Fibroblast of villous mesenchyme (primary cell): ENCODE measurements around the gene MEI4. TPM values are rescaled to one million over a fixed set of nuclear protein-coding genes. Genes with fewer than 3 reads are reported as not detected.
A peak's percentile ranks its signal among the peaks of the same experiment; 100 is the strongest.
"Not testable (repeated sequence)": the region's sequence is repeated elsewhere in the genome, so short reads cannot be mapped to it uniquely, and the experiment has no call there.

Experiments
- DNase-seq: peaks from one replicate; pipeline ENCODE4 v3.0.0-alpha.2; 2010; ENCODE audit warnings: low read depth
- H3K4me3 ChIP-seq: 2 replicates; pipeline ENCODE4 v1.5.1; 2011; ENCODE audit warnings: low read depth, mild to moderate bottlenecking, low read length
- total RNA-seq: library from RNA; depleted of rRNA; stranded (reverse); fragments of >200 nt; gene quantifications from 2 replicates; pipeline ENCODE4 v1.2.3, GENCODE V29; 2012
- TF ChIP-seq, protein P1 (sequence below): IDR thresholded peaks from 2 replicates; pipeline ENCODE4 v1.5.1; 2012; ENCODE audit warnings: low read depth, mild to moderate bottlenecking, low read length; ENCODE audit not compliant: insufficient read depth

The MEI4 gene
- total RNA-seq, 1 donor: not detected

DNA sequence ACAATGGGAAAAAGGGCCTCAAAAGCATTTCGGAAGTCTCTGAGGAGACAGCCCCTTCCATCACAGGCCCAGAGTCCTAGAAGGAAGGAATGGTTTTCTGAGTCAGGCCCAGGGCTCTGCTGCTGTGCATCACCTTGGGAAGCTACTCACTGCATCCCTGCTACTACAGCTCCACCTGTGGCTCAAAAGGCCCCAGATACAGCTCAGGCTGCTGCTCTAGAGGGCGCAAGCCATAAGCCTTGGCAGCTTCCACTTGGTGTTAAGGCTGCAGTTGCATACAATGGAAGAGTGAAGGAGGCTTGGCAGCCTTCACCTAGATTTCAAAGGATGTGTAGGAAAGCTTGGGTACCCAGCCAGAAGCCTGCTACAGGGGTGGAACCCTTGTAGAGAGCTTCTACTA, 54.8 kb downstream of the MEI4 start:
- no peak for DNase-seq
- TF ChIP-seq, protein P1, sequence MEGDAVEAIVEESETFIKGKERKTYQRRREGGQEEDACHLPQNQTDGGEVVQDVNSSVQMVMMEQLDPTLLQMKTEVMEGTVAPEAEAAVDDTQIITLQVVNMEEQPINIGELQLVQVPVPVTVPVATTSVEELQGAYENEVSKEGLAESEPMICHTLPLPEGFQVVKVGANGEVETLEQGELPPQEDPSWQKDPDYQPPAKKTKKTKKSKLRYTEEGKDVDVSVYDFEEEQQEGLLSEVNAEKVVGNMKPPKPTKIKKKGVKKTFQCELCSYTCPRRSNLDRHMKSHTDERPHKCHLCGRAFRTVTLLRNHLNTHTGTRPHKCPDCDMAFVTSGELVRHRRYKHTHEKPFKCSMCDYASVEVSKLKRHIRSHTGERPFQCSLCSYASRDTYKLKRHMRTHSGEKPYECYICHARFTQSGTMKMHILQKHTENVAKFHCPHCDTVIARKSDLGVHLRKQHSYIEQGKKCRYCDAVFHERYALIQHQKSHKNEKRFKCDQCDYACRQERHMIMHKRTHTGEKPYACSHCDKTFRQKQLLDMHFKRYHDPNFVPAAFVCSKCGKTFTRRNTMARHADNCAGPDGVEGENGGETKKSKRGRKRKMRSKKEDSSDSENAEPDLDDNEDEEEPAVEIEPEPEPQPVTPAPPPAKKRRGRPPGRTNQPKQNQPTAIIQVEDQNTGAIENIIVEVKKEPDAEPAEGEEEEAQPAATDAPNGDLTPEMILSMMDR: no peak
- H3K4me3 ChIP-seq: no peak overlapping the region

- TF ChIP-seq, protein P1: no peak
- no peak overlapping the region for H3K4me3 ChIP-seq
- no peak for DNase-seq
Observed at GRCh38 chr6:77715588-77715987, 62.7 kb downstream of the MEI4 start.

DNA sequence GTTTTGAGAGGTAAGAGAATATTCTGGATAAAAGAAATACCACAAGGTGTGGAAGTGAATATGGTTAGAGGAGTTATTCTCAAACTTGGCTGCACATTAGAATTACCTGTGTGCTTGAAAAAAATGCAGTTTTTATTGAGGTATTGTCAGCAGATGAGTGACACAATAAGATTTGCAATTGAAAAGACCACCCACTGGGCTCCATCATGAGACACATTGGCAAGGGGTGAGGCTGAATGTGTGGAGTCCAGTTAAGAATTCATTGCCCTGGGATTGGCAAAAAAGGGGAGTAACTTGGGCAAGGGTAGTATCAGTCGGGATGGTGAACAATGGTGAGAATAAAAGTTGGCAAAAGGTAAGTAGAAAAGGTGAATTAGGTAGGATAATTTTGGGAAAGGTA, 63.5 kb downstream of the MEI4 start:
- no peak for DNase-seq
- no peak overlapping the region for H3K4me3 ChIP-seq
- TF ChIP-seq, protein P1: no peak

DNA sequence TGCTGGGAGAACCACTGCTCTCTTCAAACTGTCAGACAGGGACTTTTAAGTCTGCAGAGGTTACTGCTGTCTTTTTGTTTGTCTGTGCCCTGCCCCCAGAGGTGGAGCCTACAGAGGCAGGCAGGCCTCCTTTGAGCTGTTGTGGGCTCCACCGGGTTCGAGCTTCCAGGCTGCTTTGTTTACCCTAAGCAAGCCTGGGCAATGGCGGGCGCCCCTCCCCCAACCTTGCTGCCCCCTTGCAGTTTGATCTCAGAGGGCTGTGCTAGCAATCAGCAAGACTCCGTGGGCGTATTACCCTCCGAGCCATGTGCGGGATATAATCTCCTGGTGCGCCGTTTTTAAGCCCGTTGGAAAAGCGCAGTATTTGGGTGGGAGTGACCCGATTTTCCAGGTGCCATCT, 83.2 kb downstream of the MEI4 start:
- not testable (repeated sequence) for DNase-seq, H3K4me3 ChIP-seq

GRCh38 chr6:77740380-77740779, 87.5 kb downstream of the MEI4 start:
- DNase-seq: peak; percentile 34
- H3K4me3 ChIP-seq: no peak overlapping the region
- TF ChIP-seq, protein P1: peak; percentile 45

GRCh38 chr6:77752156-77752555, 99.3 kb downstream of the MEI4 start:
- not testable (repeated sequence) for DNase-seq, H3K4me3 ChIP-seq

DNA sequence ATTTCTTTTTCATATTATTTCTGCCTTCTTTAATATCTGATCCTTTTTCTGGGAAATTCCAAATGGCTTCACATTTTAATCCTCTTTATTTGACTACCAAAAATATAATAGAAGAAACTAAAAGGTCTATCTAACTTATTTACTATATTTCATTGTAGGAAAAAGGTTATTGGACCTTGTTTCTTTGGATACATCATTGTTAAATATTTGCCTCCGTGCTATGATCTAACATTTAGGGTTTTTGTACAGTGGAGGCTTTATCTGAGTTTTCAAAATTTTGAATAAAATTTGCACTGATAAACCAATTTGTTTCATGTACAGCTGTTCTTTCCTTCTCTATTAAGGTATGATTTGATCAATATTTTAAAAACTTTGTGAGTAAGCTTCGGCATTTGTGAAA, 109.5 kb downstream of the MEI4 start:
- H3K4me3 ChIP-seq: no peak overlapping the region
- TF ChIP-seq, protein P1: no peak
- DNase-seq: no peak

DNA sequence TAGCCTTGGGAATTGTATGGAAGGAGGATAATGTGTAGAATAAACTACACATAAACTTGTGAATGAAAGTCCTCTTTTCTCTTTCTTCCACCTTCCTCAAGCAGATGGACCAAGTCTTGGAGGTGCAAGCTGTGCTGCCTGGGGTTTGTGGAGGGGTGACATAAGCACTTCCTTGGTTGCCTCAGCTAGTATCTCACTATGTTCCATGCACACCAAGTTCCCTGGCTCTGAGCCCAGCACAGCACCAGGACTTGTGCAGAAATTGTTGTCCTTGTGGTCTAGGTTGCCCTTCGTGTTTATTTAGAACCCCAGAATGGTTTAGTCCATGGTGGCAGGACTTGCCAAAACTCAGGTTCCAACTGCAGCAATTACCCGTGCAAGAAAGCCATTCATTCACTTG, 110.3 kb downstream of the MEI4 start:
- no peak for DNase-seq
- no peak overlapping the region for H3K4me3 ChIP-seq
- TF ChIP-seq, protein P1: no peak
